OCI-LY3 (cell line): ENCODE measurements around the gene PFKFB3.

Experiments
- H2AFZ ChIP-seq: fragments of 200-600, 300-600 bp; shearing (Covaris generic); 2 replicates; pipeline ENCODE4 v1.6.0; 2014; ENCODE audit warnings: antibody characterized with exemption, low read depth, low read length
- H3K27ac ChIP-seq: fragments of 200-600, 300-600 bp; sonication (generic); 2 replicates; pipeline ENCODE4 v1.5.1; 2014; ENCODE audit warnings: mild to moderate bottlenecking, low read length, moderate library complexity, mixed read lengths
- H3K27me3 ChIP-seq: fragments of 200-600, 300-600 bp; sonication (generic); 2 replicates; pipeline ENCODE4 v1.6.1; 2014; ENCODE audit warnings: low read depth, low read length, mixed read lengths
- H3K36me3 ChIP-seq: fragments of 200-600, 300-600 bp; sonication (generic); replicated peaks from 2 replicates; pipeline ENCODE3; 2014; ENCODE audit warnings: low read depth, low read length, mixed read lengths
- H3K4me1 ChIP-seq: fragments of 300-600, 200-600 bp; sonication (generic); 2 replicates; pipeline ENCODE4 v1.6.1; 2014; ENCODE audit warnings: low read length, mixed read lengths
- H3K4me2 ChIP-seq: fragments of 200-600, 300-600 bp; sonication (generic); 2 replicates; pipeline ENCODE4 v1.6.1; 2014; ENCODE audit warnings: low read length, mixed read lengths
- H3K4me3 ChIP-seq: fragments of 300-600, 200-600 bp; sonication (generic); 2 replicates; pipeline ENCODE4 v1.5.1; 2014; ENCODE audit warnings: antibody characterized with exemption, mild to moderate bottlenecking, low read length, moderate library complexity
- H3K79me2 ChIP-seq: fragments of 300-600, 200-600 bp; shearing (Covaris generic); 2 replicates; pipeline ENCODE4 v1.6.1; 2014; ENCODE audit warnings: mild to moderate bottlenecking, low read length, mixed read lengths
- H3K9ac ChIP-seq: fragments of 300-600, 200-600 bp; shearing (Covaris generic); 2 replicates; pipeline ENCODE4 v1.6.0; 2014; ENCODE audit warnings: mild to moderate bottlenecking, low read length, moderate library complexity
- H3K9me3 ChIP-seq: fragments of 200-600, 300-600 bp; shearing (Covaris generic); 2 replicates; pipeline ENCODE4 v1.6.1; 2014; ENCODE audit warnings: low read length, mixed read lengths; ENCODE audit not compliant: insufficient read depth
- H4K20me1 ChIP-seq: fragments of 200-600, 300-600 bp; sonication (generic); 2 replicates; pipeline ENCODE4 v1.6.1; 2016; ENCODE audit warnings: low read length, mixed read lengths; ENCODE audit not compliant: insufficient read depth
- CTCF ChIP-seq: fragments of 200-600, 300-600 bp; sonication (generic); IDR thresholded peaks from 2 replicates; pipeline ENCODE4 v1.5.1; 2014; ENCODE audit warnings: antibody characterized with exemption, low read length, low read depth
- EZH2phosphoT487 ChIP-seq: fragments of 200-600 bp; shearing (Covaris generic); IDR thresholded peaks from 2 replicates; pipeline ENCODE4 v1.6.1; 2018; ENCODE audit warnings: antibody characterized with exemption, mixed run types, low read depth

PFKFB3 gene

GRCh38 chr10:6274040-6274439, 71.3 kb downstream of the PFKFB3 start:
- no peak overlapping the region for H3K9ac ChIP-seq
- no peak overlapping the region for H3K27ac ChIP-seq
- no peak overlapping the region for H2AFZ ChIP-seq
- 0 out of 2 replicates have a peak, but pooled peaks cover 2% of the 10 kb centered on the region for H3K4me1 ChIP-seq
- H3K79me2 ChIP-seq = no peaks in the 10 kb centered on the region
- H3K27me3 ChIP-seq = no peaks in the 10 kb centered on the region
- H4K20me1 ChIP-seq = no peaks in the 10 kb centered on the region
- TF ChIP-seq CTCF = no peak
- no peak for TF ChIP-seq EZH2phosphoT487
- no peak overlapping the region for H3K4me3 ChIP-seq
- no peaks in the 10 kb centered on the region for H3K36me3 ChIP-seq
- no peak overlapping the region for H3K4me2 ChIP-seq
- H3K9me3 ChIP-seq = no peaks in the 10 kb centered on the region

- Histone ChIP-seq H3K9ac (no peak overlapping the region), H3K4me2 (no peak overlapping the region), H3K27me3 (no peaks in the 10 kb centered on the region), H3K4me1 (0 out of 2 replicates have a peak, but pooled peaks cover 2% of the 10 kb centered on the region), H3K27ac (no peak overlapping the region), H2AFZ (no peak overlapping the region), H4K20me1 (no peaks in the 10 kb centered on the region), H3K4me3 (no peak overlapping the region), H3K36me3 (no peaks in the 10 kb centered on the region), H3K9me3 (no peaks in the 10 kb centered on the region), H3K79me2 (no peaks in the 10 kb centered on the region)
- TF ChIP-seq CTCF (no peak), EZH2phosphoT487 (no peak)
These were observed 71.8 kb downstream of the PFKFB3 start for GRCh38 chr10:6274484-6274883.

- H4K20me1 ChIP-seq = no peaks in the 10 kb centered on the region
- H3K9me3 ChIP-seq = no peaks in the 10 kb centered on the region
- H3K4me3 ChIP-seq = no peak overlapping the region
- no peaks in the 10 kb centered on the region for H3K79me2 ChIP-seq
- no peaks in the 10 kb centered on the region for H3K4me1 ChIP-seq
- H3K4me2 ChIP-seq = no peak overlapping the region
- no peak overlapping the region for H3K9ac ChIP-seq
- no peak overlapping the region for H3K27ac ChIP-seq
- H2AFZ ChIP-seq = no peak overlapping the region
- TF ChIP-seq EZH2phosphoT487 = no peak
- no peak for TF ChIP-seq CTCF
- no peaks in the 10 kb centered on the region for H3K36me3 ChIP-seq
- H3K27me3 ChIP-seq = no peaks in the 10 kb centered on the region
These were observed 72.6 kb downstream of the PFKFB3 start for GRCh38 chr10:6275022-6275997.

- TF ChIP-seq EZH2phosphoT487 (no peak), CTCF (no peak)
- Histone ChIP-seq H3K9me3 (no peaks in the 10 kb centered on the region), H3K9ac (no peak overlapping the region), H3K4me2 (no peak overlapping the region), H3K27me3 (no peaks in the 10 kb centered on the region), H3K36me3 (no peaks in the 10 kb centered on the region), H3K4me3 (no peak overlapping the region), H2AFZ (no peak overlapping the region), H3K27ac (no peak overlapping the region), H4K20me1 (no peaks in the 10 kb centered on the region), H3K79me2 (no peaks in the 10 kb centered on the region), H3K4me1 (no peaks in the 10 kb centered on the region)
These were observed 73.6 kb downstream of the PFKFB3 start for GRCh38 chr10:6276356-6276755.
